Iris pigment epithelial cell (primary cell): ENCODE measurements around the gene PDLIM3.
"Not testable (repeated sequence)": the region's sequence is repeated elsewhere in the genome, so short reads cannot be mapped to it uniquely, and the experiment has no call there.

Source experiments
- DNase-seq: peaks from one replicate; pipeline ENCODE4 v3.0.0-alpha.2; 2011; ENCODE audit warnings: low read depth

Gene PDLIM3

GRCh38 chr4:185552254-185552653 lies 16.9 kb upstream of the PDLIM3 start:
- no peak for DNase-seq

- no peak for DNase-seq
These were observed 15.6 kb upstream of the PDLIM3 start for GRCh38 chr4:185550933-185551332.

GRCh38 chr4:185549095-185549639 lies 13.9 kb upstream of the PDLIM3 start:
- DNase-seq: no peak

- DNase-seq: no peak
These were observed 13.3 kb upstream of the PDLIM3 start for GRCh38 chr4:185548587-185548986.

- no peak for DNase-seq
These were observed 11.0 kb upstream of the PDLIM3 start for GRCh38 chr4:185546335-185546734.

- DNase-seq: peak; percentile 28
These were observed 7.5 kb upstream of the PDLIM3 start for GRCh38 chr4:185542626-185543315.

- DNase-seq: peak; percentile 27
These were observed 6.0 kb upstream of the PDLIM3 start for GRCh38 chr4:185541251-185541727.

GRCh38 chr4:185540487-185541120 lies 5.3 kb upstream of the PDLIM3 start:
- DNase-seq: no peak

- no peak for DNase-seq
These were observed 4.7 kb upstream of the PDLIM3 start for GRCh38 chr4:185540040-185540439.

- no peak for DNase-seq
These were observed 3.5 kb upstream of the PDLIM3 start for GRCh38 chr4:185538806-185539205.

- DNase-seq: peak; percentile 56
These were observed 1.1 kb upstream of the PDLIM3 start for GRCh38 chr4:185536411-185536709.

- DNase-seq: no peak
These were observed 504 bp upstream of the PDLIM3 start for GRCh38 chr4:185535612-185536410.

- peak; percentile 34 for DNase-seq
These were observed 819 bp downstream of the PDLIM3 start for GRCh38 chr4:185534511-185534865.

- no peak for DNase-seq
These were observed 2.4 kb downstream of the PDLIM3 start for GRCh38 chr4:185532795-185533324.

- DNase-seq: no peak
These were observed 3.0 kb downstream of the PDLIM3 start for GRCh38 chr4:185532293-185532692.

- DNase-seq: not testable (repeated sequence)
These were observed 3.7 kb downstream of the PDLIM3 start for GRCh38 chr4:185531654-185532053.

GRCh38 chr4:185529413-185529812 lies 5.9 kb downstream of the PDLIM3 start:
- no peak for DNase-seq

- peak; percentile 56 for DNase-seq
These were observed 10.1 kb downstream of the PDLIM3 start for GRCh38 chr4:185524888-185525863.

GRCh38 chr4:185523862-185524261 lies 11.4 kb downstream of the PDLIM3 start:
- DNase-seq: no peak

- no peak for DNase-seq
These were observed 12.9 kb downstream of the PDLIM3 start for GRCh38 chr4:185522451-185522850.

GRCh38 chr4:185520119-185520518 lies 15.2 kb downstream of the PDLIM3 start:
- DNase-seq: peak; percentile 88
